HG03565 (cell line): Measurements from ENCODE around the gene DIDO1.
"Not testable (repeated sequence)": the region's sequence is repeated elsewhere in the genome, so short reads cannot be mapped to it uniquely, and the experiment has no call there.

Experiments
- ATAC-seq: cut with Tn5 transposase; IDR thresholded peaks from one replicate; pipeline ENCODE4 v1.9.1; 2021; ENCODE audit warnings: mild to moderate bottlenecking, moderate library complexity; ENCODE audit not compliant: unreplicated experiment

DIDO1 gene

GRCh38 chr20:62962891-62963613 is 36.7 kb upstream of the DIDO1 start:
- ATAC-seq, result no peak

GRCh38 chr20:62962221-62962879 is 36.0 kb upstream of the DIDO1 start:
- no peak for ATAC-seq

- ATAC-seq, result no peak
Measured at GRCh38 chr20:62961799-62962198, 35.5 kb upstream of the DIDO1 start.

- ATAC-seq, result no peak
Measured at GRCh38 chr20:62961310-62961783, 35.0 kb upstream of the DIDO1 start.

GRCh38 chr20:62960446-62961309 is 34.4 kb upstream of the DIDO1 start:
- ATAC-seq, result not testable (repeated sequence)

GRCh38 chr20:62959998-62960436 is 33.7 kb upstream of the DIDO1 start:
- no peak for ATAC-seq

- no peak for ATAC-seq
Measured at GRCh38 chr20:62959101-62959971, 33.0 kb upstream of the DIDO1 start.

GRCh38 chr20:62958388-62959100 is 32.2 kb upstream of the DIDO1 start:
- ATAC-seq, result no peak

- ATAC-seq, result no peak
Measured at GRCh38 chr20:62957136-62958117, 31.1 kb upstream of the DIDO1 start.

GRCh38 chr20:62956387-62957135 is 30.3 kb upstream of the DIDO1 start:
- ATAC-seq, result no peak

- ATAC-seq, result no peak
Measured at GRCh38 chr20:62955519-62956386, 29.4 kb upstream of the DIDO1 start.

GRCh38 chr20:62953839-62954703 is 27.8 kb upstream of the DIDO1 start:
- peak; percentile 58 for ATAC-seq

GRCh38 chr20:62952968-62953838 is 26.9 kb upstream of the DIDO1 start:
- no peak for ATAC-seq

GRCh38 chr20:62952373-62952967 is 26.2 kb upstream of the DIDO1 start, which contains the start of gene SLC17A9:
TSS of gene SLC17A9 (plus strand) at chr20:62952709. CDS start at chr20:62952831, 122 bp downstream.
- peak; percentile 42 for ATAC-seq
